Measurements from ENCODE around the gene LAMB3.

GRCh38 chr1:209611771-209612570, 40.3 kb downstream of the LAMB3 start:
- TF ChIP-seq EZH2 (IDR thresholded peaks at IDR 0.05; ENCODE audit: low read length), result no peak
- peak; percentile 29 to 46 (median 36) for TF ChIP-seq CTCF (optimal IDR thresholded peaks at IDR 0.05 in 1 of 3, IDR thresholded peaks at IDR 0.05 in 1 of 3, conservative IDR thresholded peaks at IDR 0.05 in 1 of 3; ENCODE audit: extremely low read depth in 1 of 3, insufficient read depth in 2 of 3, low read length in 3 of 3)

Data from keratinocyte (primary cell).